A673 (cell line): ENCODE results near the gene F2RL3. TPM values are rescaled to one million over a fixed set of nuclear protein-coding genes. Genes with fewer than 3 reads are reported as not detected.

ENCODE experiments used
- BruUV-seq: library from RNA; stranded (reverse); fragments of 400-500 nt; replicated peaks from 2 replicates; lab custom pipeline; 2021; lab: Mats Ljungman, UMichigan
- CTCF ChIA-PET: fragments of 300-600 bp; sonication (Branson Sonifier 250); formaldehyde crosslinking; loops from one replicate; lab custom pipeline; 2022; ENCODE audit warnings: antibody characterized with exemption; lab: Charles Lee
- POLR2A ChIA-PET: fragments of 300-600 bp; sonication (Branson Sonifier 250); formaldehyde crosslinking; loops from one replicate; lab custom pipeline; 2022; ENCODE audit warnings: antibody characterized with exemption; ENCODE audit not compliant: low non-redundant PET; lab: Charles Lee
- DNase-seq: peaks from one replicate; pipeline ENCODE4 v3.0.0-alpha.2; 2015; ENCODE audit warnings: low spot score
- H3K27ac ChIP-seq: fragments of 200-600 bp; sonication (generic); 2 replicates; pipeline ENCODE4 v1.5.1; 2016; ENCODE audit warnings: mixed run types, low read depth, mild to moderate bottlenecking, mixed read lengths, antibody characterized with exemption, low read length; ENCODE audit not compliant: poor library complexity, severe bottlenecking
- H3K27me3 ChIP-seq: fragments of 200-600 bp; sonication (generic); replicated peaks from 2 replicates; pipeline ENCODE4 v1.6.1; 2017; ENCODE audit warnings: mixed run types, low read depth, mild to moderate bottlenecking, mixed read lengths, antibody characterized with exemption, low read length; ENCODE audit not compliant: insufficient read depth, poor library complexity
- H3K36me3 ChIP-seq: fragments of 200-600 bp; sonication (generic); 2 replicates; pipeline ENCODE4 v1.6.1; 2016; ENCODE audit warnings: mixed run types, mild to moderate bottlenecking, mixed read lengths, antibody characterized with exemption, low read length; ENCODE audit not compliant: insufficient read depth, poor library complexity, severe bottlenecking
- H3K4me1 ChIP-seq: fragments of 200-600 bp; sonication (generic); 2 replicates; pipeline ENCODE4 v1.6.1; 2017; ENCODE audit warnings: mixed run types, mild to moderate bottlenecking, mixed read lengths, antibody characterized with exemption, low read length; ENCODE audit not compliant: insufficient read depth, poor library complexity, severe bottlenecking
- H3K4me3 ChIP-seq: fragments of 200-600 bp; sonication (generic); 2 replicates; pipeline ENCODE4 v1.5.1; 2016; ENCODE audit warnings: low read depth, mixed run types, mild to moderate bottlenecking, mixed read lengths, low read length; ENCODE audit not compliant: poor library complexity, severe bottlenecking
- H3K9me3 ChIP-seq: fragments of 200-600 bp; sonication (generic); 2 replicates; pipeline ENCODE4 v1.6.1; 2016; ENCODE audit warnings: mixed run types, low read depth, mild to moderate bottlenecking, mixed read lengths, antibody characterized with exemption, low read length; ENCODE audit not compliant: poor library complexity, severe bottlenecking
- EZH2 ChIP-seq: fragments of 200-600 bp; sonication (generic); IDR thresholded peaks from 2 replicates; pipeline ENCODE4 v1.6.1; 2017; ENCODE audit warnings: borderline replicate concordance, low read depth, mild to moderate bottlenecking, mixed read lengths, antibody characterized with exemption, low read length; ENCODE audit not compliant: poor library complexity, severe bottlenecking
- intact Hi-C: fragments of 100-400 bp; cut with micrococcal nuclease; formaldehyde crosslinking; loops from one replicate; pipeline ENCODE4 v1.10.0; 2022; ENCODE audit not compliant: unreplicated experiment
- total RNA-seq: library from RNA; stranded (reverse); gene quantifications from 2 replicates; pipeline ENCODE4 v1.2.3, GENCODE V29; 2021
- TF ChIP-seq, protein P1 (sequence below): fragments of 300-800, 200-600 bp; sonication (generic); conservative IDR thresholded peaks from 2 replicates; pipeline ENCODE4 v1.5.1; 2017; ENCODE audit warnings: low read depth, mild to moderate bottlenecking, antibody characterized with exemption, low read length, moderate library complexity, mixed read lengths

F2RL3 gene
- total RNA-seq, 1 experiment from 2014 or later = not detected

DNA sequence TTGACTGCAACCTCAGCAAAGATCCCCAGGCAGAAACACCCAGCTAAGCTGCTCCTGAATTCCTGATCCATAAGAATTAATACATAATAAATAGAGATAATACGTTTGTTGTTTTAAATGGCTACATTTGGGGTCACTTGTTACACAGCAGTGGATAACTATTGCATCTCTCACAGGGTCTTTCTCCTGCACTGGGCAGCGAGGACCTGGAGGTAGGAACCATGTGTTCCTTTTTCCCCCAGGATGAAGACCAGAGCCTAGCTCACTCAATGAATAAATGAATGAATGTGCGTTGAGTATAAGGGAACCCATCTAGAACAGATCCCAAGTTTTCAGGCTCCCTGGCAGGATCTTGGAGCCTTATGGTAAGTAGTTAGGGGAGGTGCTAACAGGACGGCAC lies 30.7 kb downstream of the F2RL3 start:
- peaks cover 6% of the 10 kb centered on the region for H3K4me1 ChIP-seq
- BruUV-seq = no TSS peak
- CTCF ChIA-PET = no interaction called here
- intact Hi-C loops = no loop called here
- H3K9me3 ChIP-seq = no peaks in the 10 kb centered on the region
- no peak for DNase-seq
- no peaks in the 10 kb centered on the region for H3K27me3 ChIP-seq
- TF ChIP-seq, protein P1, sequence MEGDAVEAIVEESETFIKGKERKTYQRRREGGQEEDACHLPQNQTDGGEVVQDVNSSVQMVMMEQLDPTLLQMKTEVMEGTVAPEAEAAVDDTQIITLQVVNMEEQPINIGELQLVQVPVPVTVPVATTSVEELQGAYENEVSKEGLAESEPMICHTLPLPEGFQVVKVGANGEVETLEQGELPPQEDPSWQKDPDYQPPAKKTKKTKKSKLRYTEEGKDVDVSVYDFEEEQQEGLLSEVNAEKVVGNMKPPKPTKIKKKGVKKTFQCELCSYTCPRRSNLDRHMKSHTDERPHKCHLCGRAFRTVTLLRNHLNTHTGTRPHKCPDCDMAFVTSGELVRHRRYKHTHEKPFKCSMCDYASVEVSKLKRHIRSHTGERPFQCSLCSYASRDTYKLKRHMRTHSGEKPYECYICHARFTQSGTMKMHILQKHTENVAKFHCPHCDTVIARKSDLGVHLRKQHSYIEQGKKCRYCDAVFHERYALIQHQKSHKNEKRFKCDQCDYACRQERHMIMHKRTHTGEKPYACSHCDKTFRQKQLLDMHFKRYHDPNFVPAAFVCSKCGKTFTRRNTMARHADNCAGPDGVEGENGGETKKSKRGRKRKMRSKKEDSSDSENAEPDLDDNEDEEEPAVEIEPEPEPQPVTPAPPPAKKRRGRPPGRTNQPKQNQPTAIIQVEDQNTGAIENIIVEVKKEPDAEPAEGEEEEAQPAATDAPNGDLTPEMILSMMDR = no peak
- no peak for TF ChIP-seq EZH2
- no peak overlapping the region for H3K4me3 ChIP-seq
- H3K27ac ChIP-seq = no peak overlapping the region
- POLR2A ChIA-PET = no interaction called here
- H3K36me3 ChIP-seq = no peaks in the 10 kb centered on the region

DNA sequence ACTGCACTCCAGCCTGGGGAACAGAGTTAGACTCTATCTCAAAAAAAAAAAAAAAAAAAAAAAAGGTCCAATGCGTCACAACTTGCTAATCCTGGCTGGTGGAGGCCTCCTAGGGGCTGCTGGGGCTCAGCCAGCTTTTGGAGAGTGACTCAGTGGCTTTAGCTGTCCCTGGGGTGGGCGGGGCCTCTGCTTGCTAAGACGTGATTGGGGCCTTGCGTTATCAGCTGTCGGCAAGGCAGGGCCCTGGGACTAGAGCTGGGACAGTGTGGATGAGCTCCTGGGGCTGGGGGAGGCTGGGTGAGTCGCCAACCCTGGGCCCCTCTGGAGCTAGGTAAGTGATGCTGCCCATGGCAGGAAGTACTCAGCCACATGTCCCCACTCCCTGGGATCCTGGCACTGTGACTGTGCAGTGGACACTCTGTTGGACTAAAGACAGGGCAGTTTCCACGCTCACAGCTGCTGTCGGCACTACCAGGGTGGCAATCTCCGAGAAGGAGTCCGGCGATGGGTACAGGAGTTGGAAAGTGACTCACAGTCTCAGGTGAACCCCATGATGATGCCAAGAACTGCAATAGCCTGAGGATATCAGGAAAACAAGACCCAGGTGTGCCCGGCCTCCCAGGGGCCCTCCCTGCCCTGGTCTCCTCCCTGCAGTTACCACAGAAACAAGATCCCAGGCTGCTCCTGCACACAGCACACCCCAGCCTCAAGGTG lies 32.2 kb downstream of the F2RL3 start:
- ChIA-PET POLR2A (no interaction called here), CTCF (no interaction called here)
- H3K27me3 ChIP-seq = no peaks in the 10 kb centered on the region
- H3K36me3 ChIP-seq = no peaks in the 10 kb centered on the region
- H3K9me3 ChIP-seq = peaks cover 6% of the 10 kb centered on the region
- no TSS peak for BruUV-seq
- intact Hi-C loops = no loop called here
- H3K4me3 ChIP-seq = no peak overlapping the region
- peaks cover 6% of the 10 kb centered on the region for H3K4me1 ChIP-seq
- peak; percentile 87 for DNase-seq
- no peak overlapping the region for H3K27ac ChIP-seq
- TF ChIP-seq, protein P1 = no peak
- no peak for TF ChIP-seq EZH2

DNA sequence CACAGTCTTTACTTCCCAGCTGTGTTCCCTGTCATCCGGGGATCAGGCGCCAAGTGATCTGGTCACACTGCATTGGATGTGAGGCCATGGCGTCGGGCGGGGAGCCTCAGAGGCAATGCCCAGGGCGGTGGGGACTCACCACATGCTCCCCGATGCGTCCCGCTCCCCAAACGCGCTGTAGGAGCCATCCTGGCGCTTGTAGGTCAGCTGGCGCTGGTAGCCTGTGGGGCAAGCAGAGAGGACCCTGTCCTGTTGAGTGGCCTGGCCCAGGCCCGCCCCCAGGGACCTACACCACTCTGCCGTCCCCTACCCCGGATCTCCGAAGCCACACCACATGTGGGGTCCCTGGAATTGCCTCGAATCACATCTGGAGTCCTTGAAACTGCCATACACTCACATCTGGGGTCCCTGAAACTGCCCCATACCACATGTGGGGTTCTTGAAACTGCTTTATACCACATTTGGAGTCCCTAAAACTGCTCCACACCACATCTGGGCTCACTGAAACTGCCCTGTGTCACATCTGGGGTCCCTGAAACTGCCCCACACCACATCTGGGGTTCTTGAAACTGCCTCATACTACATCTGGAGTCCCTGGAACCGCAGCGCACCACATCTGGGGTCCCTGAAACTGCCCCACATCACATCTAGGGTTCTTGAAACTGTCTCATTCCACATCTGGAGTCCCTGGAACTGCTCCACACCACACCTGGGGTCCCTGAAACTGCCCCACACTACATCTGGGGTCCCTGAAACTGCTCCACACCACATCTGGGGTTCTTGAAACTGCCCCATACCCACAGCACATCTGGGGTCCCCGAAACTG lies 33.2 kb downstream of the F2RL3 start:
- Histone ChIP-seq H3K9me3 (peaks cover 6% of the 10 kb centered on the region), H3K27ac (no peak overlapping the region), H3K27me3 (no peaks in the 10 kb centered on the region), H3K4me1 (peaks cover 6% of the 10 kb centered on the region), H3K36me3 (no peaks in the 10 kb centered on the region), H3K4me3 (no peak overlapping the region)
- intact Hi-C loops = no loop called here
- BruUV-seq = no TSS peak
- DNase-seq = no peak
- TF ChIP-seq, protein P1 = no peak
- TF ChIP-seq EZH2 = no peak
- ChIA-PET CTCF (no interaction called here), POLR2A (no interaction called here)
